ENCODE measurements around the gene RUFY4.

DNA sequence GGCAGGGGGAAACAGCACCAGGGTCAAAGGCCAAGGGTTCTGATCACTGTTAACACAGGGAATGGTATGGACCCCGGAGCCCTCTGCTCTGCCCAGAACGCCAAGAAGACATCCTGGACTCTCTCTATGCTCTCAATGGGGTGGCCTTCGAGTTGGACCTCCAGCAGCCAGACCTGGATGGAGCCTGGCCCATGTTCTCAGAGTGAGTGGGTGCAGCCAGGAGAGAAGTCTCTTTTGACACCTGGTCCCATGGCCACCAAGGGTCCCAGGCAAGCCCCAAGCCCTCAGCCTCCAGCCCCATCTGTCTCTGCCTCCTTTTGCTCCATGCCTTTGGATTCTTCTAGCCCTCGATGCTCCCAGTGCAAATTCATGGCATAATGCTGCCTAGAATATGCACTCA, 4.1 kb downstream of the RUFY4 start:
- TF ChIP-seq, protein P1, sequence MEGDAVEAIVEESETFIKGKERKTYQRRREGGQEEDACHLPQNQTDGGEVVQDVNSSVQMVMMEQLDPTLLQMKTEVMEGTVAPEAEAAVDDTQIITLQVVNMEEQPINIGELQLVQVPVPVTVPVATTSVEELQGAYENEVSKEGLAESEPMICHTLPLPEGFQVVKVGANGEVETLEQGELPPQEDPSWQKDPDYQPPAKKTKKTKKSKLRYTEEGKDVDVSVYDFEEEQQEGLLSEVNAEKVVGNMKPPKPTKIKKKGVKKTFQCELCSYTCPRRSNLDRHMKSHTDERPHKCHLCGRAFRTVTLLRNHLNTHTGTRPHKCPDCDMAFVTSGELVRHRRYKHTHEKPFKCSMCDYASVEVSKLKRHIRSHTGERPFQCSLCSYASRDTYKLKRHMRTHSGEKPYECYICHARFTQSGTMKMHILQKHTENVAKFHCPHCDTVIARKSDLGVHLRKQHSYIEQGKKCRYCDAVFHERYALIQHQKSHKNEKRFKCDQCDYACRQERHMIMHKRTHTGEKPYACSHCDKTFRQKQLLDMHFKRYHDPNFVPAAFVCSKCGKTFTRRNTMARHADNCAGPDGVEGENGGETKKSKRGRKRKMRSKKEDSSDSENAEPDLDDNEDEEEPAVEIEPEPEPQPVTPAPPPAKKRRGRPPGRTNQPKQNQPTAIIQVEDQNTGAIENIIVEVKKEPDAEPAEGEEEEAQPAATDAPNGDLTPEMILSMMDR (optimal IDR thresholded peaks at IDR 0.05 in 1 of 3, IDR thresholded peaks at IDR 0.05 in 1 of 3, conservative IDR thresholded peaks at IDR 0.05 in 1 of 3; ENCODE audit: extremely low read depth in 1 of 3, insufficient read depth in 2 of 3, low read length in 3 of 3): no peak
- no peak for TF ChIP-seq EZH2 (IDR thresholded peaks at IDR 0.05; ENCODE audit: low read length)
